OCI-LY1 (cell line): ENCODE data around the gene TNNI2.

Experiments
- EZH2 ChIP-seq: fragments of 200-600 bp; sonication (generic), shearing (Covaris generic); IDR thresholded peaks from 2 replicates; pipeline ENCODE4 v1.8.0; 2017; ENCODE audit warnings: borderline replicate concordance, mixed run types, mild to moderate bottlenecking, antibody characterized with exemption, low read length, moderate library complexity, mixed read lengths
- TF ChIP-seq, protein P1 (sequence below): fragments of 200-600 bp; sonication (generic), shearing (Covaris generic); IDR thresholded peaks from 2 replicates; pipeline ENCODE4 v1.5.1; 2017; ENCODE audit warnings: mild to moderate bottlenecking, antibody characterized with exemption, low read length, moderate library complexity, mixed read lengths

GRCh38 chr11:1884303-1884700 is 45.5 kb downstream of the TNNI2 start:
- TF ChIP-seq, protein P1, sequence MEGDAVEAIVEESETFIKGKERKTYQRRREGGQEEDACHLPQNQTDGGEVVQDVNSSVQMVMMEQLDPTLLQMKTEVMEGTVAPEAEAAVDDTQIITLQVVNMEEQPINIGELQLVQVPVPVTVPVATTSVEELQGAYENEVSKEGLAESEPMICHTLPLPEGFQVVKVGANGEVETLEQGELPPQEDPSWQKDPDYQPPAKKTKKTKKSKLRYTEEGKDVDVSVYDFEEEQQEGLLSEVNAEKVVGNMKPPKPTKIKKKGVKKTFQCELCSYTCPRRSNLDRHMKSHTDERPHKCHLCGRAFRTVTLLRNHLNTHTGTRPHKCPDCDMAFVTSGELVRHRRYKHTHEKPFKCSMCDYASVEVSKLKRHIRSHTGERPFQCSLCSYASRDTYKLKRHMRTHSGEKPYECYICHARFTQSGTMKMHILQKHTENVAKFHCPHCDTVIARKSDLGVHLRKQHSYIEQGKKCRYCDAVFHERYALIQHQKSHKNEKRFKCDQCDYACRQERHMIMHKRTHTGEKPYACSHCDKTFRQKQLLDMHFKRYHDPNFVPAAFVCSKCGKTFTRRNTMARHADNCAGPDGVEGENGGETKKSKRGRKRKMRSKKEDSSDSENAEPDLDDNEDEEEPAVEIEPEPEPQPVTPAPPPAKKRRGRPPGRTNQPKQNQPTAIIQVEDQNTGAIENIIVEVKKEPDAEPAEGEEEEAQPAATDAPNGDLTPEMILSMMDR: no peak
- no peak for TF ChIP-seq EZH2
